K562 (cell line): ENCODE results near the gene ACSF3. TPM values are rescaled to one million over a fixed set of nuclear protein-coding genes. Genes with fewer than 3 reads are reported as not detected.
A peak's percentile ranks its signal among the peaks of the same experiment; 100 is the strongest.

Experiments
- ARNT ChIP-seq, 2 experiments: fragments of 450-650 bp; IDR thresholded peaks; 2 replicates each; pipeline ENCODE4 v1.6.1; 2016; ENCODE audit warnings: mild to moderate bottlenecking in 1 of 2
- CCAR2 ChIP-seq: fragments of 200-400 bp; formaldehyde crosslinking; IDR thresholded peaks from 2 replicates; pipeline ENCODE4 v1.6.1; 2017; ENCODE audit warnings: mild to moderate bottlenecking, low read depth, low read length
- CGGBP1 ChIP-seq: fragments of 250-450 bp; sonication (Bioruptor Pico); IDR thresholded peaks from 2 replicates; pipeline ENCODE4 v1.9.0; 2021; ENCODE audit warnings: mild to moderate bottlenecking
- CTCF ChIP-seq, 3 experiments: IDR thresholded peaks in 2 of 3; conservative IDR thresholded peaks in 1 of 3; 2 replicates each; pipeline ENCODE4 v1.5.1; 2011 to 2012; ENCODE audit warnings: low read length in 3 of 3, mild to moderate bottlenecking in 3 of 3, control low read depth in 2 of 3, improper control_type of control experiment in 1 of 3, inconsistent platforms in 1 of 3, low read depth in 1 of 3, mixed read lengths in 1 of 3, moderate library complexity in 1 of 3; ENCODE audit not compliant: insufficient read depth in 2 of 3
- HIVEP1 ChIP-seq: fragments of 250-450 bp; sonication (Bioruptor Pico); IDR thresholded peaks from 2 replicates; pipeline ENCODE4 v1.4.0; 2020; ENCODE audit warnings: mild to moderate bottlenecking
- HNRNPLL ChIP-seq: fragments of 200-400 bp; formaldehyde crosslinking; IDR thresholded peaks from 2 replicates; pipeline ENCODE4 v1.6.1; 2017; ENCODE audit warnings: low read length, low read depth, mild to moderate bottlenecking; ENCODE audit not compliant: poor library complexity, severe bottlenecking
- MLLT1 ChIP-seq, 2 experiments: fragments of 450-650 bp; IDR thresholded peaks; 2 replicates each; pipeline ENCODE4 v1.6.1; 2016
- MYC ChIP-seq, 2 experiments: fragments of 250-450 bp in 1 of 2; sonication (Bioruptor Pico) in 1 of 2; IDR thresholded peaks; 2 replicates each; pipeline versions ENCODE4 v1.5.1 to v1.6.1; 2012 to 2021; ENCODE audit warnings: low read depth in 2 of 2, borderline replicate concordance in 1 of 2, improper control_type of control experiment in 1 of 2, low read length in 1 of 2, mild to moderate bottlenecking in 1 of 2, moderate library complexity in 1 of 2
- NCOA6 ChIP-seq: fragments of 450-650 bp; IDR thresholded peaks from 2 replicates; pipeline ENCODE4 v1.6.1; 2017; ENCODE audit warnings: mild to moderate bottlenecking
- SAFB2 ChIP-seq: fragments of 200-400 bp; formaldehyde crosslinking; IDR thresholded peaks from 2 replicates; pipeline ENCODE4 v1.6.1; 2018; ENCODE audit warnings: borderline replicate concordance, low read length, low read depth, moderate library complexity; ENCODE audit not compliant: severe bottlenecking
- SRSF9 ChIP-seq: fragments of 200-400 bp; formaldehyde crosslinking; IDR thresholded peaks from 2 replicates; pipeline ENCODE4 v1.6.1; 2017; ENCODE audit warnings: low read depth, low read length, borderline replicate concordance
- STAG1 ChIP-seq: sonication (generic); formaldehyde crosslinking; IDR thresholded peaks from 2 replicates; pipeline ENCODE4 v1.5.0; 2020; ENCODE audit warnings: missing genetic modification reagents, borderline replicate concordance
- ZNF124 ChIP-seq: sonication (generic); formaldehyde crosslinking; IDR thresholded peaks from 2 replicates; pipeline ENCODE4 v1.8.1; 2022; ENCODE audit warnings: missing genetic modification reagents
- polyA plus RNA-seq, 8 experiments: library from polyadenylated mRNA; depleted of rRNA in 4 of 8; stranded (reverse) in 5 of 8; unstranded in 3 of 8; fragments of >200 nt; fragmentation: Nextera tagmentation in 2 of 8; fragmentation: Illumina TruSeq in 1 of 8; extraction: Ambion mirVana in 2 of 8; extraction: Trizol in 1 of 8; gene quantifications; 2 replicates each; pipeline versions ENCODE4 v1.2.1 to v1.2.3, GENCODE V29; 2011 to 2014; ENCODE audit warnings: inconsistent platforms in 1 of 8, missing spikeins in 1 of 8
- total RNA-seq, 7 experiments: library from RNA; depleted of rRNA in 6 of 7; stranded (reverse); fragments of >200 nt in 6 of 7; fragmentation: Illumina TruSeq in 2 of 7; extraction: Trizol in 2 of 7; gene quantifications; 2 replicates each; pipeline versions ENCODE4 v1.2.1 to v1.2.3, GENCODE V29; 2011 to 2021; ENCODE audit warnings: low replicate concordance in 1 of 7
- TF ChIP-seq, protein P1 (sequence below), 2 experiments: fragments of 200-800 bp in 1 of 2; sonication (Bioruptor generic) in 1 of 2; sonication (generic) in 1 of 2; formaldehyde crosslinking in 1 of 2; IDR thresholded peaks in 1 of 2; conservative IDR thresholded peaks in 1 of 2; 2 replicates each; pipeline versions ENCODE4 v1.5.0 to v1.6.1; 2016 to 2020; ENCODE audit warnings: missing compliant biosample characterization in 1 of 2, missing genetic modification characterization in 1 of 2, missing genetic modification reagents in 1 of 2
- TF ChIP-seq, protein P2 (sequence below): sonication (generic); formaldehyde crosslinking; IDR thresholded peaks from 2 replicates; pipeline ENCODE4 v1.8.0; 2022; ENCODE audit warnings: missing genetic modification reagents, mild to moderate bottlenecking, borderline replicate concordance

Gene ACSF3
- total and polyA plus RNA-seq, 9 of the 15 experiments (the other 6 are each of a cell fraction or from before 2014, with no cell fraction given): 0.77 to 32.8 (median 14.7) TPM

GRCh38 chr16:89170346-89171215 lies 76.9 kb downstream of the ACSF3 start (continued):
- TF ChIP-seq, protein P1, sequence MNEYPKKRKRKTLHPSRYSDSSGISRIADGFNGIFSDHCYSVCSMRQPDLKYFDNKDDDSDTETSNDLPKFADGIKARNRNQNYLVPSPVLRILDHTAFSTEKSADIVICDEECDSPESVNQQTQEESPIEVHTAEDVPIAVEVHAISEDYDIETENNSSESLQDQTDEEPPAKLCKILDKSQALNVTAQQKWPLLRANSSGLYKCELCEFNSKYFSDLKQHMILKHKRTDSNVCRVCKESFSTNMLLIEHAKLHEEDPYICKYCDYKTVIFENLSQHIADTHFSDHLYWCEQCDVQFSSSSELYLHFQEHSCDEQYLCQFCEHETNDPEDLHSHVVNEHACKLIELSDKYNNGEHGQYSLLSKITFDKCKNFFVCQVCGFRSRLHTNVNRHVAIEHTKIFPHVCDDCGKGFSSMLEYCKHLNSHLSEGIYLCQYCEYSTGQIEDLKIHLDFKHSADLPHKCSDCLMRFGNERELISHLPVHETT (CRISPR knock-in tag; conservative IDR thresholded peaks at IDR 0.05 in 1 of 2, IDR thresholded peaks at IDR 0.05 in 1 of 2): 0 out of 4 replicates have a peak, but pooled peaks of 1 of the 2 experiments have one; percentile 64
- TF ChIP-seq HIVEP1 (CRISPR knock-in tag) (no peak), MYC (IDR thresholded peaks at IDR 0.05; ENCODE audit: low read depth, low read length) (no peak), MYC (CRISPR knock-in tag; IDR thresholded peaks at IDR 0.05; ENCODE audit: borderline replicate concordance, low read depth) (no peak), SRSF9 (no peak), CGGBP1 (CRISPR knock-in tag) (no peak), ARNT (IDR thresholded peaks at IDR 0.05) (no peak), NCOA6 (no peak), CCAR2 (no peak), STAG1 (CRISPR knock-in tag) (no peak; the same call in 1 of the 2 replicates), SAFB2 (no peak), CTCF (IDR thresholded peaks at IDR 0.05 in 2 of 3, conservative IDR thresholded peaks at IDR 0.05 in 1 of 3; ENCODE audit: insufficient read depth in 2 of 3, low read depth in 1 of 3, low read length in 3 of 3) (0 out of 6 replicates have a peak, but pooled peaks of 2 of the 3 experiments have one; percentile 4 to 26), HNRNPLL (peak; percentile 32), MLLT1 (IDR thresholded peaks at IDR 0.05) (no peak), ZNF124 (CRISPR knock-in tag) (no peak)
- TF ChIP-seq, protein P2, sequence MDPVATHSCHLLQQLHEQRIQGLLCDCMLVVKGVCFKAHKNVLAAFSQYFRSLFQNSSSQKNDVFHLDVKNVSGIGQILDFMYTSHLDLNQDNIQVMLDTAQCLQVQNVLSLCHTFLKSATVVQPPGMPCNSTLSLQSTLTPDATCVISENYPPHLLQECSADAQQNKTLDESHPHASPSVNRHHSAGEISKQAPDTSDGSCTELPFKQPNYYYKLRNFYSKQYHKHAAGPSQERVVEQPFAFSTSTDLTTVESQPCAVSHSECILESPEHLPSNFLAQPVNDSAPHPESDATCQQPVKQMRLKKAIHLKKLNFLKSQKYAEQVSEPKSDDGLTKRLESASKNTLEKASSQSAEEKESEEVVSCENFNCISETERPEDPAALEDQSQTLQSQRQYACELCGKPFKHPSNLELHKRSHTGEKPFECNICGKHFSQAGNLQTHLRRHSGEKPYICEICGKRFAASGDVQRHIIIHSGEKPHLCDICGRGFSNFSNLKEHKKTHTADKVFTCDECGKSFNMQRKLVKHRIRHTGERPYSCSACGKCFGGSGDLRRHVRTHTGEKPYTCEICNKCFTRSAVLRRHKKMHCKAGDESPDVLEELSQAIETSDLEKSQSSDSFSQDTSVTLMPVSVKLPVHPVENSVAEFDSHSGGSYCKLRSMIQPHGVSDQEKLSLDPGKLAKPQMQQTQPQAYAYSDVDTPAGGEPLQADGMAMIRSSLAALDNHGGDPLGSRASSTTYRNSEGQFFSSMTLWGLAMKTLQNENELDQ: no peak
